Endothelial cell of umbilical vein (primary cell): ENCODE measurements around the gene GRAMD1B. TPM values are rescaled to one million over a fixed set of nuclear protein-coding genes. Genes with fewer than 3 reads are reported as not detected.

Experiments
- BruUV-seq: library from RNA; stranded (reverse); fragments of 400-500 nt; replicated peaks from 2 replicates; lab custom pipeline; 2021; lab: Mats Ljungman, UMichigan
- CTCF ChIA-PET: fragments of 300-600, 350-600 bp; sonication (Branson Sonifier 250); formaldehyde crosslinking; loops from one replicate; lab custom pipeline; 2021; ENCODE audit warnings: antibody characterized with exemption, inconsistent platforms; lab: Charles Lee
- POLR2A ChIA-PET: fragments of 300-600, 350-600 bp; sonication (Branson Sonifier 250); formaldehyde crosslinking; loops from one replicate; lab custom pipeline; 2021; ENCODE audit warnings: antibody characterized with exemption, inconsistent platforms; lab: Charles Lee
- DNase-seq: peaks from one replicate; pipeline ENCODE4 v3.0.0-alpha.2; 2011; ENCODE audit warnings: low read depth, low spot score
- FAIRE-seq: peaks from 2 replicates; lab custom pipeline; 2011; peaks lifted over from hg19 to GRCh38; lab: Jason Lieb, UNC
- H2AFZ ChIP-seq: 2 replicates; pipeline ENCODE4 v1.6.0; 2012; ENCODE audit warnings: low read depth, low read length, control low read depth, inconsistent platforms
- H3K27ac ChIP-seq: 2 replicates; pipeline ENCODE4 v1.5.1; 2011; ENCODE audit warnings: low read depth, mild to moderate bottlenecking, control low read depth, low read length, moderate library complexity; ENCODE audit not compliant: insufficient read depth
- H3K27me3 ChIP-seq, 2 experiments: 2 replicates each; pipeline versions ENCODE4 v1.6.0 to v1.6.1; 2011; ENCODE audit warnings: low read length in 2 of 2, mixed read lengths in 1 of 2; ENCODE audit not compliant: control insufficient read depth in 2 of 2, insufficient read depth in 2 of 2
- H3K36me3 ChIP-seq, 2 experiments: 2 replicates in 1 of 2; 3 replicates in 1 of 2; pipeline ENCODE4 v1.5.1; 2011; ENCODE audit warnings: low read length in 2 of 2, mild to moderate bottlenecking in 1 of 2, moderate library complexity in 1 of 2; ENCODE audit not compliant: control insufficient read depth in 2 of 2, insufficient read depth in 2 of 2; ENCODE audit errors: extremely low read depth in 1 of 2
- H3K4me1 ChIP-seq: 3 replicates; pipeline ENCODE4 v1.5.1; 2011; ENCODE audit warnings: mild to moderate bottlenecking, low read length; ENCODE audit not compliant: control insufficient read depth, insufficient read depth; ENCODE audit errors: extremely low read depth
- H3K4me2 ChIP-seq: 2 replicates; pipeline ENCODE4 v1.6.1; 2011; ENCODE audit warnings: low read length, control low read depth, mixed read lengths; ENCODE audit not compliant: insufficient read depth
- H3K4me3 ChIP-seq, 3 experiments: fragments of 200-600 bp in 1 of 3; sonication (generic), shearing (Covaris generic) in 1 of 3; replicated peaks in 1 of 3; 2 replicates each; pipeline ENCODE4 v1.5.1; 2011 to 2016; ENCODE audit warnings: control low read depth in 3 of 3, low read length in 3 of 3, mild to moderate bottlenecking in 2 of 3, inconsistent platforms in 1 of 3, low read depth in 1 of 3, moderate library complexity in 1 of 3; ENCODE audit not compliant: insufficient read depth in 1 of 3
- H3K79me2 ChIP-seq: 2 replicates; pipeline ENCODE4 v1.6.0; 2012; ENCODE audit warnings: low read length, inconsistent platforms; ENCODE audit not compliant: control insufficient read depth, insufficient read depth
- H3K9ac ChIP-seq: replicated peaks from 2 replicates; pipeline ENCODE3; 2011; ENCODE audit warnings: low read length, control low read depth; ENCODE audit not compliant: insufficient read depth; ENCODE audit errors: extremely low read depth
- H3K9me1 ChIP-seq: replicated peaks from 3 replicates; pipeline ENCODE4 v1.6.0; 2011; ENCODE audit warnings: mild to moderate bottlenecking, low read length; ENCODE audit not compliant: control insufficient read depth, insufficient read depth; ENCODE audit errors: extremely low read depth
- H3K9me3 ChIP-seq: replicated peaks from 2 replicates; pipeline ENCODE4 v1.5.1; 2012; ENCODE audit warnings: low read length, inconsistent platforms; ENCODE audit not compliant: control insufficient read depth, insufficient read depth
- H4K20me1 ChIP-seq: replicated peaks from 2 replicates; pipeline ENCODE3; 2011; ENCODE audit warnings: mild to moderate bottlenecking, low read length; ENCODE audit not compliant: control insufficient read depth, insufficient read depth; ENCODE audit errors: extremely low read depth
- CTCF ChIP-seq, 2 donors: IDR thresholded peaks; 1 replicate in 1 of 2; 2 replicates in 1 of 2; pipeline ENCODE4 v1.5.1; 2011; ENCODE audit warnings: low read length in 2 of 2, mild to moderate bottlenecking in 2 of 2, moderate library complexity in 2 of 2, control low read depth in 1 of 2, inconsistent platforms in 1 of 2, low read depth in 1 of 2; ENCODE audit not compliant: insufficient read depth in 1 of 2; ENCODE audit errors: extremely low read depth in 1 of 2
- EZH2 ChIP-seq: IDR thresholded peaks from 2 replicates; pipeline ENCODE4 v1.6.1; 2012; ENCODE audit warnings: borderline replicate concordance, low read depth, mild to moderate bottlenecking, moderate library complexity, low read length, inconsistent platforms; ENCODE audit not compliant: severe bottlenecking
- FOS ChIP-seq: IDR thresholded peaks from 2 replicates; pipeline ENCODE4 v1.6.1; 2011; ENCODE audit warnings: mild to moderate bottlenecking, low read length, moderate library complexity, borderline replicate concordance; ENCODE audit not compliant: insufficient read depth
- JUN ChIP-seq: IDR thresholded peaks from 2 replicates; pipeline ENCODE4 v1.6.1; 2011; ENCODE audit warnings: borderline replicate concordance, low read depth; ENCODE audit not compliant: insufficient read length, insufficient read depth
- MAX ChIP-seq: IDR thresholded peaks from 2 replicates; pipeline ENCODE4 v1.6.1; 2011; ENCODE audit not compliant: insufficient read depth, insufficient read length
- MYC ChIP-seq: IDR thresholded peaks from one replicate; pipeline ENCODE4 v1.6.1; 2011; ENCODE audit warnings: mild to moderate bottlenecking, low read depth, low read length
- POLR2A ChIP-seq: IDR thresholded peaks from 2 replicates; pipeline ENCODE4 v1.6.1; 2012; ENCODE audit warnings: low read depth, mild to moderate bottlenecking, control low read depth, low read length
- POLR2AphosphoS5 ChIP-seq: IDR thresholded peaks from 2 replicates; pipeline ENCODE4 v1.6.1; 2012; ENCODE audit warnings: low read depth, mild to moderate bottlenecking, control low read depth, low read length, moderate library complexity; ENCODE audit not compliant: insufficient read depth
- dilution Hi-C: fragments of 300-500 bp; cut with MboI; formaldehyde crosslinking; loops from one replicate; pipeline ENCODE4 v1.15.0; 2019; ENCODE audit warnings: low sequenced_read_pairs; ENCODE audit not compliant: extremely low pct_ligation_motif_present
- intact Hi-C: fragments of 100-400 bp; cut with micrococcal nuclease; formaldehyde crosslinking; loops from one replicate; pipeline ENCODE4 v1.10.0; 2022
- polyA plus RNA-seq, 4 experiments: library from polyadenylated mRNA; depleted of rRNA in 3 of 4; stranded (reverse) in 3 of 4; unstranded in 1 of 4; fragments of >200 nt; gene quantifications; 2 replicates each; pipeline versions ENCODE4 v1.2.1 to v1.2.3, GENCODE V29; 2011 to 2012; ENCODE audit warnings: missing spikeins in 1 of 4
- total RNA-seq: library from RNA; stranded (reverse); gene quantifications from 2 replicates; pipeline ENCODE4 v1.2.3, GENCODE V29; 2021

The GRAMD1B gene
- total and polyA plus RNA-seq, 2 donors (not counting 3 experiments of a cell fraction or from before 2014, with no cell fraction given): 5.1 to 11.1 TPM

- ChIA-PET CTCF (interaction anchor here (1.3 to 2.2 kb wide), 3 partner anchors 8 to 126 kb away, joined by 3 to 14 read pairs (median 12); no protein-coding TSS in a partner anchor), POLR2A (no interaction called here)
- Histone ChIP-seq H3K9me3 (no peaks in the 10 kb centered on the region), H3K36me3 (no peaks in the 10 kb centered on the region), H3K27me3 (no peaks in the 10 kb centered on the region), H3K4me3 (no peak overlapping the region), H3K27ac (no peak overlapping the region), H3K79me2 (no peaks in the 10 kb centered on the region), H4K20me1 (no peaks in the 10 kb centered on the region), H3K4me2 (no peak overlapping the region), H2AFZ (no peak overlapping the region), H3K9me1 (no peaks in the 10 kb centered on the region), H3K9ac (no peak overlapping the region), H3K4me1 (peaks cover 11% of the 10 kb centered on the region)
- dilution Hi-C loops: no loop called here
- TF ChIP-seq FOS (no peak), MYC (no peak), CTCF (IDR thresholded peaks at IDR 0.05; ENCODE audit: extremely low read depth in 1 of 2, insufficient read depth in 1 of 2, low read depth in 1 of 2, low read length in 2 of 2) (no peak), JUN (no peak), EZH2 (no peak), POLR2A (no peak), POLR2AphosphoS5 (no peak), MAX (no peak)
- FAIRE-seq (no peak), DNase-seq (no peak)
- no TSS peak for BruUV-seq
- intact Hi-C loops: no loop called here
These were observed 154.7 kb downstream of the GRAMD1B start for GRCh38 chr11:123584737-123585136.
